ENCODE data around the gene SLC8B1. TPM values are rescaled to one million over a fixed set of nuclear protein-coding genes. Genes with fewer than 3 reads are reported as not detected.

The SLC8B1 gene
- total and polyA plus RNA-seq, 2 donors (not counting 3 experiments of a cell fraction or from before 2014, with no cell fraction given): 29.9 to 45.4 TPM

DNA sequence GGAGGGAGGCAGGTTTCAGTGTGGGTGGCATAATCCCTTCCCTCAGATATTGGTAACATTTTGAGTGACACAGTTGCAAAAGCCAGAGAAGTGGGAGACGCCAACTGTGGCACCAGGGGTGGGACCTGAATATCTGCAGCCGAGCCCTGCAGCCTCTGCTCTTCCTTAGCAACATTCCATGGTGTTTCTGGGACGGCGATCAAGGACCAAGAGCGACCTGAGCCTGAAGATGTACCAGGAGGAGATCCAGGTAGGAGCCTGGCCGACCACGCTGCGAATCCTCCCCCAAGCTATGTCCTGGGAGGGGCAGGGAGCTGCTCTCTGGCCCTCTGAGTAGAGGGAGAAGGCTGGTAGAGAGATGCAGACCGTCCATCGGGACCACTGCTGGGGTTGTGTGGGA lies 41.8 kb downstream of the SLC8B1 start:
- no peaks in the 10 kb centered on the region for H4K20me1 ChIP-seq (replicated peaks; ENCODE audit: control insufficient read depth, extremely low read depth, insufficient read depth, low read length)
- intact Hi-C loops (cut with micrococcal nuclease): no loop called here
- no peak overlapping the region for H3K4me3 ChIP-seq (replicated peaks in 1 of 3; ENCODE audit: insufficient read depth in 1 of 3, low read depth in 1 of 3, low read length in 3 of 3)

More for the DNA sequence above, 41.8 kb downstream of the SLC8B1 start:
- POLR2A ChIA-PET: no interaction called here
- Histone ChIP-seq H3K4me1 (ENCODE audit: control insufficient read depth, extremely low read depth, insufficient read depth, low read length) (no peaks in the 10 kb centered on the region), H3K4me2 (ENCODE audit: insufficient read depth, low read length) (no peak overlapping the region), H3K27ac (ENCODE audit: insufficient read depth, low read depth, low read length) (no peak overlapping the region), H3K79me2 (ENCODE audit: control insufficient read depth, insufficient read depth, low read length) (no peaks in the 10 kb centered on the region), H3K27me3 (ENCODE audit: control insufficient read depth in 2 of 2, insufficient read depth in 2 of 2, low read length in 2 of 2) (no peaks in the 10 kb centered on the region), H3K36me3 (ENCODE audit: control insufficient read depth in 2 of 2, extremely low read depth in 1 of 2, insufficient read depth in 2 of 2, low read length in 2 of 2) (peaks cover 0 to 2% of the 10 kb centered on the region in 2 experiments), H3K9me3 (replicated peaks; ENCODE audit: control insufficient read depth, insufficient read depth, low read length) (no peaks in the 10 kb centered on the region), H2AFZ (ENCODE audit: low read depth, low read length) (no peak overlapping the region), H3K9ac (replicated peaks; ENCODE audit: extremely low read depth, insufficient read depth, low read length) (no peak overlapping the region), H3K9me1 (replicated peaks; ENCODE audit: control insufficient read depth, extremely low read depth, insufficient read depth, low read length) (no peaks in the 10 kb centered on the region)
- TF ChIP-seq JUN (IDR thresholded peaks at IDR 0.05; ENCODE audit: borderline replicate concordance, insufficient read depth, insufficient read length, low read depth) (no peak), FOS (IDR thresholded peaks at IDR 0.05; ENCODE audit: borderline replicate concordance, insufficient read depth, low read length) (no peak), MYC (IDR thresholded peaks at IDR 0.05; ENCODE audit: low read depth, low read length) (no peak), POLR2AphosphoS5 (IDR thresholded peaks at IDR 0.05; ENCODE audit: insufficient read depth, low read depth, low read length) (no peak), EZH2 (IDR thresholded peaks at IDR 0.05; ENCODE audit: borderline replicate concordance, low read depth, low read length, severe bottlenecking) (no peak), POLR2A (IDR thresholded peaks at IDR 0.05; ENCODE audit: low read depth, low read length) (no peak), GATA2 (IDR thresholded peaks at IDR 0.05; ENCODE audit: insufficient read depth, insufficient read length, low read depth, low read length) (no peak)
- TF ChIP-seq, protein P1, sequence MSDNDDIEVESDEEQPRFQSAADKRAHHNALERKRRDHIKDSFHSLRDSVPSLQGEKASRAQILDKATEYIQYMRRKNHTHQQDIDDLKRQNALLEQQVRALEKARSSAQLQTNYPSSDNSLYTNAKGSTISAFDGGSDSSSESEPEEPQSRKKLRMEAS (IDR thresholded peaks at IDR 0.05; ENCODE audit: insufficient read depth, insufficient read length): no peak
- TF ChIP-seq, protein P2, sequence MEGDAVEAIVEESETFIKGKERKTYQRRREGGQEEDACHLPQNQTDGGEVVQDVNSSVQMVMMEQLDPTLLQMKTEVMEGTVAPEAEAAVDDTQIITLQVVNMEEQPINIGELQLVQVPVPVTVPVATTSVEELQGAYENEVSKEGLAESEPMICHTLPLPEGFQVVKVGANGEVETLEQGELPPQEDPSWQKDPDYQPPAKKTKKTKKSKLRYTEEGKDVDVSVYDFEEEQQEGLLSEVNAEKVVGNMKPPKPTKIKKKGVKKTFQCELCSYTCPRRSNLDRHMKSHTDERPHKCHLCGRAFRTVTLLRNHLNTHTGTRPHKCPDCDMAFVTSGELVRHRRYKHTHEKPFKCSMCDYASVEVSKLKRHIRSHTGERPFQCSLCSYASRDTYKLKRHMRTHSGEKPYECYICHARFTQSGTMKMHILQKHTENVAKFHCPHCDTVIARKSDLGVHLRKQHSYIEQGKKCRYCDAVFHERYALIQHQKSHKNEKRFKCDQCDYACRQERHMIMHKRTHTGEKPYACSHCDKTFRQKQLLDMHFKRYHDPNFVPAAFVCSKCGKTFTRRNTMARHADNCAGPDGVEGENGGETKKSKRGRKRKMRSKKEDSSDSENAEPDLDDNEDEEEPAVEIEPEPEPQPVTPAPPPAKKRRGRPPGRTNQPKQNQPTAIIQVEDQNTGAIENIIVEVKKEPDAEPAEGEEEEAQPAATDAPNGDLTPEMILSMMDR (IDR thresholded peaks at IDR 0.05; ENCODE audit: extremely low read depth in 1 of 2, insufficient read depth in 1 of 2, low read depth in 1 of 2, low read length in 2 of 2): no peak
- dilution Hi-C loops (cut with MboI; ENCODE audit: extremely low pct_ligation_motif_present, low sequenced_read_pairs): no loop called here
- FAIRE-seq (no peak), DNase-seq (ENCODE audit: low read depth, low spot score) (no peak)
- CTCF ChIA-PET: no interaction called here
- no TSS peak for BruUV-seq (replicated peaks)
